Stimulated activated CD4-positive, alpha-beta T cell treated with anti-CD3 and anti-CD28 coated beads, Interleukin-15, amount 100 ng/mL, for 48 hours (primary cell): Measurements from ENCODE around the gene SLC25A42.
"Not testable (repeated sequence)": the region's sequence is repeated elsewhere in the genome, so short reads cannot be mapped to it uniquely, and the experiment has no call there.

Experiments used
- DNase-seq, 2 donors: peaks; one replicate each; pipeline ENCODE4 v3.0.0-alpha.2; 2020; ENCODE audit warnings: low read depth in 2 of 2

The SLC25A42 gene

GRCh38 chr19:19068659-19069654, 5.2 kb downstream of the SLC25A42 start:
- DNase-seq, result no peak

- no peak for DNase-seq
Observed at GRCh38 chr19:19071897-19072296, 8.1 kb downstream of the SLC25A42 start.

- no peak for DNase-seq
Observed at GRCh38 chr19:19074196-19074882, 10.5 kb downstream of the SLC25A42 start.

GRCh38 chr19:19075126-19075525, 11.3 kb downstream of the SLC25A42 start:
- DNase-seq, result no peak

GRCh38 chr19:19076476-19076875, 12.7 kb downstream of the SLC25A42 start:
- DNase-seq, result no peak

GRCh38 chr19:19077103-19077502, 13.3 kb downstream of the SLC25A42 start:
- DNase-seq, result no peak

- no peak for DNase-seq
Observed at GRCh38 chr19:19078801-19079200, 15.0 kb downstream of the SLC25A42 start.

GRCh38 chr19:19079571-19079970, 15.8 kb downstream of the SLC25A42 start:
- no peak for DNase-seq

GRCh38 chr19:19081642-19082151, 17.9 kb downstream of the SLC25A42 start:
- no peak for DNase-seq

- no peak for DNase-seq
Observed at GRCh38 chr19:19083413-19084178, 19.8 kb downstream of the SLC25A42 start.

- no peak for DNase-seq
Observed at GRCh38 chr19:19087676-19088075, 23.9 kb downstream of the SLC25A42 start.

- DNase-seq, result no peak
Observed at GRCh38 chr19:19094513-19094912, 30.7 kb downstream of the SLC25A42 start.

GRCh38 chr19:19095691-19096090, 31.9 kb downstream of the SLC25A42 start:
- DNase-seq, result no peak

- DNase-seq, result no peak
Observed at GRCh38 chr19:19096641-19097627, 33.1 kb downstream of the SLC25A42 start.

GRCh38 chr19:19098084-19098702, 34.4 kb downstream of the SLC25A42 start:
- DNase-seq, result no peak

- no peak for DNase-seq
Observed at GRCh38 chr19:19098703-19099632, 35.2 kb downstream of the SLC25A42 start.

- no peak for DNase-seq
Observed at GRCh38 chr19:19101540-19101939, 37.7 kb downstream of the SLC25A42 start.

- DNase-seq, result not testable (repeated sequence)
Observed at GRCh38 chr19:19102566-19102965, 38.8 kb downstream of the SLC25A42 start.

- DNase-seq, result no peak
Observed at GRCh38 chr19:19103167-19103566, 39.4 kb downstream of the SLC25A42 start.
